Stimulated activated naive CD8-positive, alpha-beta T cell treated with anti-CD3 and anti-CD28 coated beads, Interleukin-15, Interleukin-2, amounts not matched to agents 100 U/mL and 50 U/mL, for 24 hours (primary cell): ENCODE data around the gene SLFN11.
"Not testable (repeated sequence)": the region's sequence is repeated elsewhere in the genome, so short reads cannot be mapped to it uniquely, and the experiment has no call there.

Experiments used
- ATAC-seq: fragments of 150-1000 bp; cut with Tn5 transposase; one replicate; pipeline ENCODE4 v1.10.0; 2021
- DNase-seq: peaks from one replicate; pipeline ENCODE4 v3.0.0; 2021

Gene SLFN11

GRCh38 chr17:35352284-35352683 is 21.1 kb downstream of the SLFN11 start:
- ATAC-seq, result no peak
- no peak for DNase-seq

DNA sequence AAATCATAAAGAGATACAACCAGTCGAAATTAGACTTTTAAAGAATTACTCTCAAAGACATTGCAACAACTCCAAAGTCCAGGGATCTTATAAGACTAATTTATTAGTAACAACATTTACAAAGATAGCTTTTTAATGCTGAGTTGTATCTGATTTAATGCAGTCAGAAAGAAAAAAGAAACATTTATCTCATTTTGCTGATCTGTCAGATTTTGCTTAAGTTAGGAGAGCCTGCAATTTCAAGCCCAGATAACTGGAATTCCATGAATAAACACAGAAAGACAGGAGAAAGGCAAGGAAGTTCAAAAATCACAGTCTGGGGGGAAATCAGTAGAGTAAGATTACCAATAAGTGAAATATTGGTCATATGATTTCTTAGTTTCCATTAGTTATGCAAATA is 22.9 kb downstream of the SLFN11 start:
- DNase-seq (no peak), ATAC-seq (no peak)

GRCh38 chr17:35345926-35346771 is 27.3 kb downstream of the SLFN11 start:
- peak; percentile 57 for DNase-seq
- peak; percentile 73 for ATAC-seq

DNA sequence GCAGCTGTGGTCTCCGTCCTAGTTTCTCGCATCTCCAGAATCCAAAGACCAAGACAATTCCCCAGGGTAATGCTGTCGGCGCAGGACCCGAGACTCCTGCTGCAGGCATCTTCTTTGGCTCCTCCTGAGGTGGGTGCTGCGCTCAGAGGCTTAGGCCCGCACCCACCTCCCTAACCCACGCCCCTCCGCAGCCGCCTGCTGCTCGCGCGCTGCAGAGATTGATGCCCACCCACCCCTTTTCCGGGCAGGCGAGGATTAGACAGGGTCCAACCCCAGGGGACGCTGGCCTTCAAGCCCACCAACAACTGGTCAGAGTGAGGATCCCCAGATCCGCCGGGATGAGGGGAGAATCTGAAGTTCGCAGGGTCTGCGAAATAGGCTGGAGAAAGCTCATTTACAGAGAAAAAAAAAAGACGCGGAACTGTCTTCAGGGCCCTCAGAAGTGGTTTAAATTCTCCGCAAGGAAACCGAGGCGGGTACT is 27.9 kb downstream of the SLFN11 start:
- ATAC-seq, result no peak
- no peak for DNase-seq

GRCh38 chr17:35344262-35344661 is 29.2 kb downstream of the SLFN11 start:
- DNase-seq, result no peak
- no peak for ATAC-seq

DNA sequence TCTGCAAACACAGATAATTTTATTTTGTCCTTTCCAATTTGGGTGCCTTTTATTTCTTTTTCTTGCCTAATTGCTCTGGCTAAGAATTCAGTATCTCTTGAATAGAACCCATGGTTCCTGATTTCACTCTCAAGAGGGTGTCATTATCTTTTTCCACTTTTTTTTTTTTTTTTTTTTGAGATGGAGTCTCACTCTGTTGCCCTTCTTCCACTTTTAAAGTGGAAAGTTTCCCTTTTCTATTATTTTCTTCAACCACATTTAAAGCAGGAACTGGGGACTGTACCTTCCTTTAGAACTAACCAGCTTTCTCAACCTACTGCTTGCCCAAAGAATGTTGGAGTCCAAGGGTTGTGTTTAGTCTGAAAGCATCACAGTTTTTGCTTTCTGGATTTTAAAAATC is 31.1 kb downstream of the SLFN11 start:
- no peak for ATAC-seq
- DNase-seq, result no peak

GRCh38 chr17:35341411-35341992 is 31.9 kb downstream of the SLFN11 start:
- DNase-seq, result no peak
- ATAC-seq, result no peak

- ATAC-seq (no peak), DNase-seq (no peak)
Measured at GRCh38 chr17:35338230-35338629, 35.2 kb downstream of the SLFN11 start.

DNA sequence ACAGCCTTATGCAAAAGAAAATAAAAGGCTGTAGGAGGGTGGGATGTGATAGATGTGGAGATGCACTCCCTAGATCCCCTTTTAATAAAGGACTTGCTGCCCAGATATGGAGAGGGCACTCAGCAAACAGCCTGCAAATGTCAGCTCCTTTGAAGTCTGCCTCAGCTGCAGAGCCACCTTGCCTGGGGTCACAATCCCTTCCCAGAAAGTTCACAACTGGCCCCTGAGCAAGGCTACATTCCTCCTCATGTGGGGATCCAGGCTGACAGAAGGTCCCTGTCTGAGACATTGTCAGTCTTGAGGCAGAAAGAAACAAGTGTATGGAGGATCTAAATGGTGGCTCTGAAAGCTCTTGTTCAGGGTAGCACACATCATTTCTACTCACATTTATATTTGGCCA is 36.1 kb downstream of the SLFN11 start:
- no peak for ATAC-seq

GRCh38 chr17:35333578-35333977 is 39.8 kb downstream of the SLFN11 start:
- not testable (repeated sequence) for ATAC-seq, DNase-seq

More for the DNA sequence above, 36.1 kb downstream of the SLFN11 start:
- no peak for DNase-seq

- no peak for DNase-seq
- no peak for ATAC-seq
Measured at GRCh38 chr17:35322749-35323148, 50.7 kb downstream of the SLFN11 start.

DNA sequence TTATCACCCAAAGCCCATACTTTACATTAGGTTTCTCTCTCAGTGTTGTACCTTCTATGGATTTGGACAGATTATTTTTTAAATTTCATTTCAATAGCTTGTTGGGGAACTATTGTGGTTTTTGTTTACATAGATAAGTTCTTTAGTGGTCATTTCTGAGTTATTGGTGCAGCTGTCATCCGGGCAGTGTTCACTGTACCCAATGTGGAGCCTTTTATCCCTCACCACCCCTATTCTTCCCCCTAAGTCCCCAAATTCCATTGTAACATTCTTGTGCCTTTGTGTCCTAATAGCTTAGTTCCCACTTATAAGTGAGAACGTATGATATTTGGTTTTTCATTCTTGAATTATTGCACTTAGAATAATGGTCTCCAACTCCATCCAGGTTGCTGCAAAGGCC is 57.5 kb downstream of the SLFN11 start:
- no peak for ATAC-seq
- DNase-seq, result no peak

- no peak for ATAC-seq
- DNase-seq, result no peak
Measured at GRCh38 chr17:35315283-35315682, 58.1 kb downstream of the SLFN11 start.

GRCh38 chr17:35314415-35315216 is 58.8 kb downstream of the SLFN11 start:
- ATAC-seq (no peak), DNase-seq (no peak)

GRCh38 chr17:35313875-35314409 is 59.5 kb downstream of the SLFN11 start:
- ATAC-seq, result no peak
- DNase-seq, result peak; percentile 27

GRCh38 chr17:35312790-35313711 is 60.4 kb downstream of the SLFN11 start:
- ATAC-seq, result peak; percentile 93

GRCh38 chr17:35312346-35312745 is 61.1 kb downstream of the SLFN11 start:
- ATAC-seq, result no peak
- no peak for DNase-seq

More at GRCh38 chr17:35312790-35313711, 60.4 kb downstream of the SLFN11 start:
- DNase-seq, result peak; percentile 73

GRCh38 chr17:35309345-35309744 is 64.1 kb downstream of the SLFN11 start:
- not testable (repeated sequence) for DNase-seq

More at GRCh38 chr17:35309345-35309744, 64.1 kb downstream of the SLFN11 start:
- ATAC-seq, result not testable (repeated sequence)
